Endodermal cell (in vitro differentiated cells): ENCODE results near the gene TTC22. TPM values are rescaled to one million over a fixed set of nuclear protein-coding genes. Genes with fewer than 3 reads are reported as not detected.

Source experiments
- DNase-seq: peaks from one replicate; pipeline ENCODE4 v3.0.0-alpha.2; 2017
- H3K27ac ChIP-seq: 2 replicates; pipeline ENCODE4 v1.5.1; 2013; ENCODE audit warnings: mild to moderate bottlenecking, low read depth, low read length, moderate library complexity
- H3K27me3 ChIP-seq: 2 replicates; pipeline ENCODE4 v1.6.1; 2013; ENCODE audit warnings: mild to moderate bottlenecking, low read length, moderate library complexity; ENCODE audit not compliant: insufficient read depth, control insufficient read depth, poor library complexity, severe bottlenecking
- H3K36me3 ChIP-seq: 2 replicates; pipeline ENCODE4 v1.7.0; 2013; ENCODE audit warnings: mild to moderate bottlenecking, low read length, moderate library complexity; ENCODE audit not compliant: control insufficient read depth, insufficient read depth
- H3K4me1 ChIP-seq: one replicate; pipeline ENCODE4 v1.7.0; 2013; ENCODE audit warnings: low read length; ENCODE audit not compliant: control insufficient read depth, insufficient read depth
- H3K4me3 ChIP-seq: 2 replicates; pipeline ENCODE4 v1.5.1; 2013; ENCODE audit warnings: mild to moderate bottlenecking, low read length, moderate library complexity
- H3K9ac ChIP-seq: 2 replicates; pipeline ENCODE4 v1.6.1; 2013; ENCODE audit warnings: mild to moderate bottlenecking, low read length, moderate library complexity; ENCODE audit not compliant: poor library complexity, severe bottlenecking; ENCODE audit errors: extremely low read depth
- H3K9me3 ChIP-seq: 2 replicates; pipeline ENCODE4 v1.6.1; 2013; ENCODE audit warnings: mild to moderate bottlenecking, low read length, moderate library complexity; ENCODE audit not compliant: control insufficient read depth
- H3K27ac Mint-ChIP-seq: 2 replicates; pipeline ENCODE4 v1.8.0; 2020; ENCODE audit warnings: mixed read lengths
- H3K27me3 Mint-ChIP-seq: 2 replicates; pipeline ENCODE4 v1.8.0; 2021; ENCODE audit warnings: mild to moderate bottlenecking, mixed read lengths; ENCODE audit not compliant: insufficient read depth
- H3K36me3 Mint-ChIP-seq: 2 replicates; pipeline ENCODE4 v1.8.0; 2020; ENCODE audit warnings: low read depth, mixed read lengths
- H3K4me1 Mint-ChIP-seq: 2 replicates; pipeline ENCODE4 v1.8.0; 2020; ENCODE audit warnings: mixed read lengths
- H3K4me3 Mint-ChIP-seq: 2 replicates; pipeline ENCODE4 v1.8.0; 2020; ENCODE audit warnings: mild to moderate bottlenecking, moderate library complexity, mixed read lengths
- H3K9me3 Mint-ChIP-seq: 2 replicates; pipeline ENCODE4 v1.8.0; 2020; ENCODE audit warnings: mild to moderate bottlenecking, mixed read lengths
- WGBS, 2 experiments: methylation state at CpG; one replicate each; pipeline versions ENCODE4 v1.1.5 to v1.1.7; 2013; ENCODE audit warnings: missing lambda C conversion rate in 2 of 2, mixed read lengths in 1 of 2; ENCODE audit not compliant: insufficient coverage in 1 of 2, insufficient read length in 1 of 2; 5-methylcytosine and 5-hydroxymethylcytosine counted together
- total RNA-seq, 2 donors: library from RNA; stranded (reverse); fragmentation: NEBNext Ultra II Directional in 1 of 2; extraction: Animal tissue kit (Norgen Biotek cat#: 25700) in 1 of 2; gene quantifications; 2 replicates in 1 of 2; 3 replicates in 1 of 2; pipeline ENCODE4 v1.2.1, GENCODE V29; 2021
- TF ChIP-seq, protein P1 (sequence below): fragments of 200-600 bp; sonication (generic); conservative IDR thresholded peaks from 2 replicates; pipeline ENCODE4 v1.5.0; 2021; ENCODE audit warnings: antibody characterized with exemption, mild to moderate bottlenecking

Gene TTC22
- total RNA-seq, 2 donors from 2014 or later: 0.44 to 0.53 TPM

DNA sequence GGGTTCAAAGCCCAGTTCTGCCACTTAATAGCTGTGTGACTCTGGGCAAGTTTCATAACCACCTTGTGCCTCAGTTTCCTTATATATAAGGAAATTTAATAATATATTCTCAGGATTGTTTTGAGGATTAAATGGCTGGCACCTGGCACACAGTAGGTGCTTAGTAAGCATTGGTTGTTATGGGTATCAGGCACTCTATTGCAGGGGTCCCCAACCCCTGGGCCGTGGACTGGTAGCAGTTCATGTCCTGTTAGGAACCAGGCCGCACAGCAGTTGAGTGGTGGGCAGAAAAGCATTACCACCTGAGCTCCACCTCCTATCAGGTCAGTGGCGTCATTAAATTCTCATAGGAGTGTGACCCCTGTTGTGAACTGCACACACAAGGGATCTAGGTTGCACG, 55.3 kb downstream of the TTC22 start:
- 89 to 95% methylated on average over 4 of the region's 4 CpGs for WGBS, 2 experiments
- Histone ChIP-seq H3K27me3 (peaks cover 11% of the 10 kb centered on the region), H3K4me1 (no peaks in the 10 kb centered on the region), H3K4me3 (no peak overlapping the region), H3K36me3 (peaks cover 15% of the 10 kb centered on the region), H3K9ac (no peak overlapping the region), H3K9me3 (no peaks in the 10 kb centered on the region), H3K27ac (no peak overlapping the region)
- no peak for DNase-seq
- Mint-ChIP-seq H3K4me1 (no peaks in the 10 kb centered on the region), H3K4me3 (no peak overlapping the region), H3K27ac (no peak overlapping the region), H3K9me3 (no peaks in the 10 kb centered on the region), H3K36me3 (peaks cover 21% of the 10 kb centered on the region), H3K27me3 (peaks cover 28% of the 10 kb centered on the region)
- TF ChIP-seq, protein P1, sequence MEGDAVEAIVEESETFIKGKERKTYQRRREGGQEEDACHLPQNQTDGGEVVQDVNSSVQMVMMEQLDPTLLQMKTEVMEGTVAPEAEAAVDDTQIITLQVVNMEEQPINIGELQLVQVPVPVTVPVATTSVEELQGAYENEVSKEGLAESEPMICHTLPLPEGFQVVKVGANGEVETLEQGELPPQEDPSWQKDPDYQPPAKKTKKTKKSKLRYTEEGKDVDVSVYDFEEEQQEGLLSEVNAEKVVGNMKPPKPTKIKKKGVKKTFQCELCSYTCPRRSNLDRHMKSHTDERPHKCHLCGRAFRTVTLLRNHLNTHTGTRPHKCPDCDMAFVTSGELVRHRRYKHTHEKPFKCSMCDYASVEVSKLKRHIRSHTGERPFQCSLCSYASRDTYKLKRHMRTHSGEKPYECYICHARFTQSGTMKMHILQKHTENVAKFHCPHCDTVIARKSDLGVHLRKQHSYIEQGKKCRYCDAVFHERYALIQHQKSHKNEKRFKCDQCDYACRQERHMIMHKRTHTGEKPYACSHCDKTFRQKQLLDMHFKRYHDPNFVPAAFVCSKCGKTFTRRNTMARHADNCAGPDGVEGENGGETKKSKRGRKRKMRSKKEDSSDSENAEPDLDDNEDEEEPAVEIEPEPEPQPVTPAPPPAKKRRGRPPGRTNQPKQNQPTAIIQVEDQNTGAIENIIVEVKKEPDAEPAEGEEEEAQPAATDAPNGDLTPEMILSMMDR: no peak

- H3K36me3 ChIP-seq: peaks cover 21% of the 10 kb centered on the region
- peaks cover 26% of the 10 kb centered on the region for H3K36me3 Mint-ChIP-seq
- TF ChIP-seq, protein P1: no peak
- H3K27ac ChIP-seq: no peak overlapping the region
- no peaks in the 10 kb centered on the region for H3K4me1 ChIP-seq
- 87 to 100% methylated on average over 3 to 6 of the region's 6 CpGs for WGBS, 2 experiments
- H3K9me3 Mint-ChIP-seq: no peaks in the 10 kb centered on the region
- DNase-seq: no peak
- peaks cover 23% of the 10 kb centered on the region for H3K27me3 Mint-ChIP-seq
- H3K4me1 Mint-ChIP-seq: no peaks in the 10 kb centered on the region
- peaks cover 6% of the 10 kb centered on the region for H3K27me3 ChIP-seq
- H3K9ac ChIP-seq: no peak overlapping the region
- H3K4me3 Mint-ChIP-seq: no peak overlapping the region
- no peak overlapping the region for H3K4me3 ChIP-seq
- no peak overlapping the region for H3K27ac Mint-ChIP-seq
- no peaks in the 10 kb centered on the region for H3K9me3 ChIP-seq
These were observed 55.8 kb downstream of the TTC22 start for GRCh38 chr1:54745274-54745673.

DNA sequence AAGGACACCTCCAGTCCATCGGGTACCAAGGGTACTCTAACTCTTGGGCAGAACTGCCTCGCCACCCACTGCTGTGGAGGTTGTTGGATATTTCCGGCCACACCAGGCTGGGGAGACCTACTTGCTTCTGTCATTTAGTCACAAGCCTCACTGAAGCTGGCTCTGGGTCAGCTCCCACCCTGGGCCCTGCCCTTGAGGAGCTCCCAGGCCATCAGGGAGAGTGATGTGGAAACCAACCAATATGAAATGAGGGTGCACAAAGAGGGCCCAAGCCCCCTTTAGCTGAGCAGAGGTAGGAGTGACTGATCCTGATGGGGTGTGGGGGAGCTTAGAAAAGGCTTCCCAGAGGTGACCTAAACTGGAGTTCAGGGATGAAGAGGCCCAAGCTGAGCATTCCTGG, 56.4 kb downstream of the TTC22 start:
- Mint-ChIP-seq H3K4me3 (no peak overlapping the region), H3K4me1 (no peaks in the 10 kb centered on the region), H3K9me3 (no peaks in the 10 kb centered on the region), H3K36me3 (peaks cover 31% of the 10 kb centered on the region), H3K27ac (no peak overlapping the region), H3K27me3 (peaks cover 17% of the 10 kb centered on the region)
- no peak for DNase-seq
- no peaks in the 10 kb centered on the region for H3K4me1 ChIP-seq
- 90% methylated on average over 3 of the region's 3 CpGs; no CpG with 5 or more reads in 1 of the 2 experiments for WGBS, 2 experiments
- no peaks in the 10 kb centered on the region for H3K9me3 ChIP-seq
- TF ChIP-seq, protein P1: no peak
- H3K27me3 ChIP-seq: peaks cover under 1% of the 10 kb centered on the region
- peaks cover 26% of the 10 kb centered on the region for H3K36me3 ChIP-seq
- H3K27ac ChIP-seq: no peak overlapping the region
- no peak overlapping the region for H3K9ac ChIP-seq
- no peak overlapping the region for H3K4me3 ChIP-seq
